CD4-positive, alpha-beta T cell treated with Interleukin-12 subunit alpha and Interleukin-12 subunit beta, for 1 hour (primary cell): Measurements from ENCODE around the gene PROX1.

Experiments
- DNase-seq: peaks from one replicate; pipeline ENCODE4 v3.0.0-alpha.2; 2020

Gene PROX1

GRCh38 chr1:214002060-214002459, 14.3 kb downstream of the PROX1 start:
- no peak for DNase-seq

DNA sequence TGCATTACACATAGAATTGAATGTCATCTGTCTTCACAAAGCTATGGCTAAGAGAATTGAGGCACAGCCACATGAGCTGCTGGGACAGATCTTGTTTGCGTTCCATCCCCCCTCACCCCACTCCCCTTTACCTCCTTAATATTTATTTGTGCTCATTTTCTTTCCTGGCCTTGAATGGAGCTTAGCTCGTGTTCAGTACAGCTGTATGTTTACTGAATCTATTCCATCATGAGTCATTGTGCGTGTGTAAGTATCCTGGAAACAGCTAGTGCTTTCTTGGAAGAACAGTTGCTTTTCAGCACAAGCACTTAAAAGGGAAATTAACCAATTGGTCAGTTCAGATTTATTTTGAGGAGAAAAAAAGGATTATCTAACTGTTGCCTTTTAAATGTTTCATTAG, 14.7 kb downstream of the PROX1 start:
- DNase-seq: no peak

DNA sequence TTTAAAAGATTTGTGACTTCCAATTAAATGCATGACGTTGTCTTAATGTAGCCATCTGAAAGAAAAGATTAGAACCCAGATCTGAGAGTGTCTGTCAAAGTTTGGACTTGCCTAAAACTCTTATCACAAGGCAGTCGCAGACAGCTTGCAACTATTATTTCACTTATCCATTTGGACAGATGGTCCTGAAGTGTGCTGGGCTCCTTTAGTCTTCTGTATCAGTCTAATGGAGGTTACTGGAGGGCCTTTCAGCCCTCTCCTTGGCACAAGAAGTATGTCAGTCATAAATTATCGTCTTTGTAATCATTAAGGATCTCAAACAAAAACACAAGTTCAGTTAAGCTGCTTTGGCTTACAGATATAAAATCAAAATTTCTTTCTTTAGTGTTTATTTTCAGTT, 15.5 kb downstream of the PROX1 start:
- no peak for DNase-seq

DNA sequence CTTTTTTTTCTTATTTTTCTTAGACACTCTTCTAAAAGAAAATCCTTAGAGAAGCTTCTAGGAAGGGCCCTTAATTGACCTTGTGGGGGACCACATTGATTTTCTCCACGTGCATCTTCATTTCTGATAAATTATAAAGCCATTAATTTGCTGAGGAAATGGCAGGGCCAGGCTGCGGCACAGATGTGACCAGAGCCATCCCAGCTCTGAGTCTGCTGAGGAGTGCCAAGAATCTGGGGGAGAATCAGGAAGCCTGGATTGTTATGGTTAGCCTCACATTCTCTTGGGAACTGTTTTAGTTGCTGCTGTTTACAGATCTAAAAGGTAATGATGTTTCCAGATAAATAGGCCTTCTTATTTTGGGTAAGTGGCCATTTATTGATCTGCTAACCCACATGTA, 16.2 kb downstream of the PROX1 start:
- no peak for DNase-seq

- no peak for DNase-seq
These were observed 17.0 kb downstream of the PROX1 start for GRCh38 chr1:214004795-214005194.

DNA sequence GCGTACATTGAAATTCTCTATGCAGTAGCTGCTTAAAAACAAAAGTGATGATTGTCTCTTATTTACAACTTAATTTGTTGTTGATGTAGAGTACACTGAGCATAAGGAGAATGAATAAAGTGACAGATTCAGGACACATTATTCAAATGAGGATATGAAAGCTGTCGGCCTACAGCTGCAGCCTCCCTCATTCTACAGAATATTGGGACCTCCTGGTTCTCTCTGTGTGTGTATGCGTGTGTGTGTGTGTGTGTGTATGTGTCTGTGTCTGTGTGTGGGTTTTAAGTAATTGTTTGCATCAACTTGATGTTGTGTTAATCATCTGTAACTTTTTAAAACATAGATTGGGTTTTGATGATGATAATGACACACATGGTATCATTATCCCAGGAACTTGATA, 17.9 kb downstream of the PROX1 start:
- no peak for DNase-seq

GRCh38 chr1:214006845-214007244, 19.1 kb downstream of the PROX1 start:
- no peak for DNase-seq

- no peak for DNase-seq
These were observed 20.6 kb downstream of the PROX1 start for GRCh38 chr1:214008347-214008746.

DNA sequence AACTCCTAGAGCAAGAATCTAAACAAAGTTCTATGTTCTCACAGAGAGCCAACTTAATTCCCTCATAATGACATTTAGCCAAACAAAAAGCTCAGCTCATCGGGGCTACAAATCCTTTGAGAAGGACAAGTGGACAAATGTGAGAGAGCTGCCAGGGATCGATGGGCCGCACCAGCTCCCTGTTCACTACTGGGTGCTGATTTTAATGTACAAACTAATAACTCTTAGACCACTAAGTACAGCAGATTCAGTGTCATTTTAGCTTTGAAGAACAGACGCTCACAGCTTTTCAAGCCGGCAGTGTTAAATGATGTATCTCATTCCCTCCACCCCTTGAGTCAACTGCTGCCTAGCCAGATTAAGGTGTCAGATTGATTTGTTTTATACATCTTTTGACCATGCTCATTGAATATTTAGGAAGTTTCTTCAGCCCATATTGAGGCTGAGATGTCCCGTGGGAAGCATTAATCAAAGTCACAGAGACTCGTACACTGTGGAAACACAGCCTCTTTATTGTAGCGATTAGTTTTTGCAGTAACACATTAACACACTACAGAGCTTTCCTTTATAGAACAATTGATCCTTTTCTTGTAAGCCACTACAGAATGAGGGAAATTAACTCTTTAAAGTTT, 21.1 kb downstream of the PROX1 start:
- DNase-seq: no peak

- DNase-seq: no peak
These were observed 21.8 kb downstream of the PROX1 start for GRCh38 chr1:214009423-214010196.

- no peak for DNase-seq
These were observed 22.4 kb downstream of the PROX1 start for GRCh38 chr1:214010197-214010573.

DNA sequence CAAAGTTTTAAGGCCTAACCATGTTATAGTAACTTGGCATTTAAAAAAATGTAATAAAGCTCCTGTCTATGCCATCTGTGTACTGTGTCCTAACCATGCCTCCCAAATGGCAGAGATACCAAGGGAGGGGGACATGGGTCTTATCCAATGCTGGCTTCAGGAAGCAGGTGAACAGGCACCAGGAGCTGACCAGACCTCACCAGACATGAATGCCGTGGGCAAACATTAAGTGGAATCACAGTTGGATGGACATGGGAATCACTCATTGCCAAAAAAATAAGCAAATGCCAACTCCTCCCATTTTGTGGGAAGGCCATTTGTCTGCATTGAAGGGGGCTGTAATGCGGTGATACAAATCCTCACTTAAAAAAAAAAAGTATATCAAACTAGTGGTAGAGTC, 22.9 kb downstream of the PROX1 start:
- no peak for DNase-seq

- DNase-seq: no peak
These were observed 24.6 kb downstream of the PROX1 start for GRCh38 chr1:214012418-214012817.

DNA sequence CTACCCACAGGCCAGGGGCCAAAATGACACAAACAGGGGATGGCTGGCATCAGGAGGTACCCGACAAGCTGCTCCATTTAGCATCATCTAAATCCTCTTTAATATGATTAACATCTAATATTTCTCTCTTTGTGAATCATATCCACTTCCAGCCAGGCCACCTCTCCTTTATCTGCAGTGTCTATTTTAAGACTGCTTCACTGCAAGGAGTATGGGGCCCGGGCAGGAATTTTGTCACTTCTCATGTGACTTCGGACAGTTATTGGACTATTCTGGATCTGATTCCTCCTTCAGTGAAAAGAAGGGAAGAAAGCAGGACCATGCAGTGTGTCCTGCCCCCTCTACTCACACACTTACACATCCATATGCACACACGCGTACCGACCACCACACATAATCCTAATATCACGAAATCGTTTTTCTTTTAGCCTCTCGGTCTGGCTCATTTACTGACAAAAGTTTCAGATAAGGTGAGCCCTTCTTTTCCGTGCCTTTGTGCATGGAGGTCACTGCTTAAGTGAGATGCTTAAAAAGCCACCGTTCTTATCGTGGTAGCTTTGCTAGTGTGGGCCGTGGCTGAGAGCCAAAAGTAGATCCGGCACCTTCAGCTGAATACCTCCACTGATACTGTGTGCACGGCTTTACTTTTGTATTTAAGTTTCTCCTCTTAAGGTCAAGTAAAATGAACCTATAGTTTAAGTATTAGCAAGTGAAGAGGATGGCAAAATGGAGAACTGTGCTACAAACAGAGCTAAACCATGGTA, 26.0 kb downstream of the PROX1 start:
- DNase-seq: no peak

DNA sequence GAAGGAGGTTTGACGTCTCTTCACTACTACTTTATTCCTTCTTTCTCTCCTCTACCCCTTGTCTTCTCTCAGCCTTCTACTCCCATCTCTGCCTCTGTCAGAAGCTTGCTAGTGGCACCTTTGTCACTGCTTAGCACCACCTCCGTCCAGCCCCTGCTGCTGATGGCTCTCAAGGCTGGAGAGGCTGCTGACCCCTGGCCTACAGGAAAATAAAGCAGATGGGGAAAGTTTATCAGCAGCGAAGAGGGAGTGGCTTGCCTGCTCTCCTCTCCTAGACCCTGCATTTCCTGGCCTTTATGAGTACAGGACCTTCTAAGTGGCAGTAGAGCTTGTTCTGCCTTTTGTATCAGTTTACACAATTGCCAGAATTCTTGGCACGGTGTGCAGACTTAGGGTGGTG, 27.0 kb downstream of the PROX1 start:
- DNase-seq: no peak

DNA sequence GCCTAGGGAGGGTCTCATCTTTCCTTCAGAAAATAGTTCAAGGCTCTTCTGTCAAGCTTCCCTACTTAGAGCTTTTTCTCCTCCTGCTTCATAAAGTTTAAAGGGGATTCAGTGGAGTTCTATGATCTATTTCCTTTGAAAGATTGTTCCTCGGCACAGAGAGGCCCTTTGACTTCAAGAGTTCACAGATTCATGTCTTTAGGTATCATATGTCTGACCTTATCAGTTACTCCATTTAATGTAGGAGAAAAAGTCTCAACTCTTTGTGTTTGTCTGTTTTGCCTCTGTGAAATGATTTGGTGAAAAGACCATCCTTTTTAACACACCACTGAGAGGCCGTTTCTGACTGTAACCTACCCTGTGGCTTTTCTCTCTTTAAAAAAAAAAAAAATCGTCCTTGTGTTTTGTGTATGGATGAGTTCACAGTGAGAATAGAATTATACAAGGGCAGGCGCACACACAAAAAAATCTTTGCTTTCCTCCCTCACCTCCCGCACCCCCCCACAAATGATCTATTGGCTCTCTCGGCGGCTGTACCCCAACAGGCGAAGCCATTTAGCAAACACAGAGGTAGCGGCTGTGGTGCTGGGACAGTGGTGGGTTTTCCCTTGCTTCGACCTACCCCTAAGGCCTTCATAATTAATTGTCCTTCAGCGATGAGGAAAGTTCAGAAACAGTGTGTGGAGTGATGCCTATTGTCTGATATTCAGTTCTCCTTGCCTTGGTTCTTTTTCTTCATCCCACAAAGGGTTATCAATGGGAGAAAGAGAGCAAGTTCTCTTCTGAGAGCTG, 29.6 kb downstream of the PROX1 start:
- no peak for DNase-seq

DNA sequence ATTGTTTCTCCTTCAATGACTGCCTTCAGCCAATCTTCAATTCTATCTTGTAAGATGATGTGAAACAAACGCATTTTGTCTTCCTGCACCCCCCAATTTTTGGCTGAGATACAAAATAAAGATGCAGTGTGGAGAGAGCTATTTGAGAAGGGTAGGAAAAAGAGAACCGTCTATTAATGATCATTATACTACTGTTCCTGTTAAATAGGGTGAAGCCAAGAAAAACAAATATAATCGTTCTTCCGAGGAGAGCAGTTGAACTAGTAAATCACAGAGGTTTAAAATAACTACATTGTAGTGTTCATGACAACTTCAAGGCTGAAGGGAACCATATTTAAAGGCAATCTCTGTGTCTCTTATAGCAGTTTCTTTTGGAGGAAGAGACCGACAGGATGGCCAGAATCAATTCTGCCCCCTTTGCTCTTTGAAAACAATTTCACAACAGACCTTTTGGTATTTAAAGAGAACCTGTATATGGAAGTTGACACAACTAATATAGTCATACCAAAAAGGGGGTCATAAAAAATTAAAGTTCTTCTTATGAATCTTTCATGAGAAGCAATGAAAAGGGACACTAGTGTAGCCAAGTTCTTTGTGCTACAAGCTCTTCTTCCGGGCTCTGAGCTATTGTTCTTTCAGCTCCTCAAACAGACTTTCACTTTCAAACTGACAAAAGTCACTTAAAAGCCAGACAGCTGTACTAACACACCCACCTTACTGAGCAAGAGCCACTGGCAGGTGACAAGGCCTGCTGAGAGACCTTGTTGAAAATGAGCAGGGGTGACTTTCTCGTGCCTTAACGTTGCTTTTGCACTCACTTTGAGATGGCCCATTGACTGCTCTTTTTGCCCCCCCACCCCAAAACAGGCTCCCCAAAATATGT, 30.9 kb downstream of the PROX1 start:
- DNase-seq: no peak

GRCh38 chr1:214019499-214019898, 31.7 kb downstream of the PROX1 start:
- DNase-seq: no peak

DNA sequence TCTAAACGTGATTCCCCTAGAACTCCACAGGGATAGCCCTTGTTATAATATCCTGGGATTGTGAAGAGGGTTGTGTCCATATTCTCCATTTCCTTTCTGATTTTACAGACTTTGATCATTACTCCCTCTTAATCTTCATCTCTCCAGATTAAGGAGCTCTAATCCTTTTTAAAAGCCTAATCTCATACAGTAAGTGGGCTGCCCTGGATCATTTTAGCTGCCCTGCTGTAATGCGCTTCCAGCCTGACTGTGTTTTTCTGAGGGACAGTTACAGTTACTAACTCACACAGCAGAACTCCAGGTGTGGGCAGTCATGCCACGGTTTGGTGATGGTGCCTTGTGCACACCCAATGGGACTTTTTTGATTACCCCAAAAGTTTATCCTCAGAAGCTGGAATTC, 33.5 kb downstream of the PROX1 start:
- DNase-seq: no peak

- DNase-seq: no peak
These were observed 34.5 kb downstream of the PROX1 start for GRCh38 chr1:214022229-214022791.

- no peak for DNase-seq
These were observed 35.1 kb downstream of the PROX1 start for GRCh38 chr1:214022810-214023425.
